Left lobe of liver (tissue), 2 donors: Measurements from ENCODE around the gene PAFAH1B2. TPM values are rescaled to one million over a fixed set of nuclear protein-coding genes. Genes with fewer than 3 reads are reported as not detected.
"Not testable (repeated sequence)": the region's sequence is repeated elsewhere in the genome, so short reads cannot be mapped to it uniquely, and the experiment has no call there.

Source experiments
- ATAC-seq: fragments of 200-7000 bp; cut with Tn5 transposase; one replicate; pipeline ENCODE4 v1.9.1; 2020; ENCODE audit warnings: mild to moderate bottlenecking, moderate library complexity
- DNase-seq: peaks from one replicate; pipeline ENCODE4 v3.0.0-alpha.2; 2020; ENCODE audit warnings: low spot score
- total RNA-seq: library from RNA; stranded (reverse); gene quantifications from one replicate; pipeline ENCODE4 v1.2.1, GENCODE V29; 2021
- donor health status: DM: no; HTN: no; CAD: no; lungs with moderate emphysema.
- donor health status: DM: no; HTN: yes; CAD: no.

PAFAH1B2 gene
- total RNA-seq, 1 donor from 2014 or later: 23.5 TPM

GRCh38 chr11:117127171-117127901, 16.8 kb upstream of the PAFAH1B2 start:
- ATAC-seq (no peak), DNase-seq (no peak)

- peak; percentile 70 for ATAC-seq
Observed at GRCh38 chr11:117128289-117128688, 15.8 kb upstream of the PAFAH1B2 start.

GRCh38 chr11:117130396-117130795, 13.7 kb upstream of the PAFAH1B2 start:
- ATAC-seq, DNase-seq: not testable (repeated sequence)

More at GRCh38 chr11:117128289-117128688, 15.8 kb upstream of the PAFAH1B2 start:
- no peak for DNase-seq

- ATAC-seq (peak; percentile 74), DNase-seq (no peak)
Observed at GRCh38 chr11:117130879-117131278, 13.2 kb upstream of the PAFAH1B2 start.

GRCh38 chr11:117134431-117134830, 9.7 kb upstream of the PAFAH1B2 start:
- DNase-seq: no peak
- no peak for ATAC-seq

- ATAC-seq, DNase-seq: not testable (repeated sequence)
Observed at GRCh38 chr11:117134979-117135378, 9.1 kb upstream of the PAFAH1B2 start.

GRCh38 chr11:117137223-117138086, 6.6 kb upstream of the PAFAH1B2 start:
- ATAC-seq: peak; percentile 26
- DNase-seq: not testable (repeated sequence)

- ATAC-seq (peak; percentile 44), DNase-seq (no peak)
Observed at GRCh38 chr11:117143390-117143789, 697 bp upstream of the PAFAH1B2 start.

- peak; percentile 82 for ATAC-seq
- peak; percentile 53 for DNase-seq
Observed at GRCh38 chr11:117144477-117145392, 648 bp downstream of the PAFAH1B2 start.

- no peak for ATAC-seq
- DNase-seq: no peak
Observed at GRCh38 chr11:117145393-117145761, 1.3 kb downstream of the PAFAH1B2 start.

GRCh38 chr11:117146521-117146920, 2.4 kb downstream of the PAFAH1B2 start:
- no peak for ATAC-seq

GRCh38 chr11:117152066-117152465, 8.0 kb downstream of the PAFAH1B2 start:
- ATAC-seq: no peak
- DNase-seq: no peak

More at GRCh38 chr11:117146521-117146920, 2.4 kb downstream of the PAFAH1B2 start:
- no peak for DNase-seq

GRCh38 chr11:117154468-117154867, 10.4 kb downstream of the PAFAH1B2 start:
- no peak for ATAC-seq

GRCh38 chr11:117157507-117157906, 13.4 kb downstream of the PAFAH1B2 start:
- DNase-seq: no peak
- no peak for ATAC-seq

More at GRCh38 chr11:117154468-117154867, 10.4 kb downstream of the PAFAH1B2 start:
- DNase-seq: no peak

GRCh38 chr11:117159892-117160291, 15.8 kb downstream of the PAFAH1B2 start:
- no peak for DNase-seq

GRCh38 chr11:117160826-117161225, 16.7 kb downstream of the PAFAH1B2 start:
- DNase-seq (no peak), ATAC-seq (no peak)

More at GRCh38 chr11:117159892-117160291, 15.8 kb downstream of the PAFAH1B2 start:
- no peak for ATAC-seq

- no peak for ATAC-seq
- DNase-seq: no peak
Observed at GRCh38 chr11:117166491-117166890, 22.4 kb downstream of the PAFAH1B2 start.

GRCh38 chr11:117169736-117170135, 25.6 kb downstream of the PAFAH1B2 start:
- DNase-seq (no peak), ATAC-seq (no peak)

GRCh38 chr11:117170210-117170609, 26.1 kb downstream of the PAFAH1B2 start:
- DNase-seq: no peak

GRCh38 chr11:117171007-117171403, 26.9 kb downstream of the PAFAH1B2 start:
- no peak for ATAC-seq
- DNase-seq: no peak

More at GRCh38 chr11:117170210-117170609, 26.1 kb downstream of the PAFAH1B2 start:
- no peak for ATAC-seq
